Astrocyte (in vitro differentiated cells and primary cell): ENCODE data around the gene FAM168A. TPM values are rescaled to one million over a fixed set of nuclear protein-coding genes. Genes with fewer than 3 reads are reported as not detected.

ENCODE experiments used
- DNase-seq: peaks from one replicate; pipeline ENCODE4 v3.0.0-alpha.2; 2010; ENCODE audit warnings: low read depth
- FAIRE-seq: peaks from 2 replicates; lab custom pipeline; 2011; peaks lifted over from hg19 to GRCh38; lab: Jason Lieb, UNC
- H2AFZ ChIP-seq: 2 replicates; pipeline ENCODE4 v1.6.0; 2012; ENCODE audit warnings: low read depth, low read length, inconsistent platforms
- H3K27ac ChIP-seq: 2 replicates; pipeline ENCODE4 v1.5.1; 2011; ENCODE audit warnings: low read depth, low read length, inconsistent platforms
- H3K27me3 ChIP-seq: 2 replicates; pipeline ENCODE4 v1.6.0; 2011; ENCODE audit warnings: low read length, inconsistent platforms; ENCODE audit not compliant: insufficient read depth
- H3K36me3 ChIP-seq: 2 replicates; pipeline ENCODE4 v1.5.1; 2011; ENCODE audit warnings: low read length, inconsistent platforms; ENCODE audit not compliant: insufficient read depth
- H3K4me1 ChIP-seq: 2 replicates; pipeline ENCODE4 v1.5.1; 2011; ENCODE audit warnings: low read length, inconsistent platforms; ENCODE audit not compliant: insufficient read depth
- H3K4me2 ChIP-seq: 2 replicates; pipeline ENCODE4 v1.6.0; 2012; ENCODE audit warnings: low read length, inconsistent platforms
- H3K4me3 ChIP-seq: 2 replicates; pipeline ENCODE4 v1.5.1; 2011; ENCODE audit warnings: low read depth, mild to moderate bottlenecking, low read length, inconsistent platforms; ENCODE audit not compliant: insufficient read depth
- H3K79me2 ChIP-seq: 2 replicates; pipeline ENCODE4 v1.6.0; 2012; ENCODE audit warnings: mild to moderate bottlenecking, low read length, inconsistent platforms; ENCODE audit not compliant: insufficient read depth
- H3K9ac ChIP-seq: 2 replicates; pipeline ENCODE4 v1.6.0; 2012; ENCODE audit warnings: mild to moderate bottlenecking, low read length, inconsistent platforms
- H3K9me3 ChIP-seq: 2 replicates; pipeline ENCODE4 v1.5.1; 2012; ENCODE audit warnings: low read depth, mild to moderate bottlenecking, low read length, inconsistent platforms; ENCODE audit not compliant: insufficient read depth
- H4K20me1 ChIP-seq: 2 replicates; pipeline ENCODE4 v1.6.0; 2012; ENCODE audit warnings: low read length, inconsistent platforms; ENCODE audit not compliant: insufficient read depth
- H3K27ac Mint-ChIP-seq: one replicate; pipeline ENCODE4 v1.8.0; 2021; ENCODE audit warnings: mild to moderate bottlenecking, mixed read lengths; ENCODE audit not compliant: unreplicated experiment
- H3K27me3 Mint-ChIP-seq: one replicate; pipeline ENCODE4 v1.8.0; 2021; ENCODE audit warnings: low read depth, mixed read lengths; ENCODE audit not compliant: unreplicated experiment
- H3K36me3 Mint-ChIP-seq: one replicate; pipeline ENCODE4 v1.8.0; 2021; ENCODE audit warnings: low read depth, mixed read lengths; ENCODE audit not compliant: unreplicated experiment
- H3K4me1 Mint-ChIP-seq: one replicate; pipeline ENCODE4 v1.8.0; 2021; ENCODE audit warnings: low read depth, mixed read lengths; ENCODE audit not compliant: unreplicated experiment
- H3K4me3 Mint-ChIP-seq: one replicate; pipeline ENCODE4 v1.8.0; 2021; ENCODE audit warnings: mild to moderate bottlenecking, moderate library complexity, mixed read lengths; ENCODE audit not compliant: unreplicated experiment
- H3K9me3 Mint-ChIP-seq: one replicate; pipeline ENCODE4 v1.8.0; 2021; ENCODE audit warnings: mild to moderate bottlenecking, mixed read lengths; ENCODE audit not compliant: unreplicated experiment
- CTCF ChIP-seq: IDR thresholded peaks from 2 replicates; pipeline ENCODE4 v1.5.1; 2011; ENCODE audit warnings: low read depth, mild to moderate bottlenecking, inconsistent platforms, low read length, moderate library complexity; ENCODE audit not compliant: insufficient read depth
- EZH2 ChIP-seq: IDR thresholded peaks from 2 replicates; pipeline ENCODE4 v1.6.1; 2012; ENCODE audit warnings: mild to moderate bottlenecking, low read length, inconsistent platforms; ENCODE audit not compliant: insufficient read depth
- total RNA-seq: library from RNA; stranded (reverse); gene quantifications from 2 replicates; pipeline ENCODE4 v1.2.1, GENCODE V29; 2021

Gene FAM168A
- total RNA-seq, 1 donor from 2014 or later: 44.8 TPM

DNA sequence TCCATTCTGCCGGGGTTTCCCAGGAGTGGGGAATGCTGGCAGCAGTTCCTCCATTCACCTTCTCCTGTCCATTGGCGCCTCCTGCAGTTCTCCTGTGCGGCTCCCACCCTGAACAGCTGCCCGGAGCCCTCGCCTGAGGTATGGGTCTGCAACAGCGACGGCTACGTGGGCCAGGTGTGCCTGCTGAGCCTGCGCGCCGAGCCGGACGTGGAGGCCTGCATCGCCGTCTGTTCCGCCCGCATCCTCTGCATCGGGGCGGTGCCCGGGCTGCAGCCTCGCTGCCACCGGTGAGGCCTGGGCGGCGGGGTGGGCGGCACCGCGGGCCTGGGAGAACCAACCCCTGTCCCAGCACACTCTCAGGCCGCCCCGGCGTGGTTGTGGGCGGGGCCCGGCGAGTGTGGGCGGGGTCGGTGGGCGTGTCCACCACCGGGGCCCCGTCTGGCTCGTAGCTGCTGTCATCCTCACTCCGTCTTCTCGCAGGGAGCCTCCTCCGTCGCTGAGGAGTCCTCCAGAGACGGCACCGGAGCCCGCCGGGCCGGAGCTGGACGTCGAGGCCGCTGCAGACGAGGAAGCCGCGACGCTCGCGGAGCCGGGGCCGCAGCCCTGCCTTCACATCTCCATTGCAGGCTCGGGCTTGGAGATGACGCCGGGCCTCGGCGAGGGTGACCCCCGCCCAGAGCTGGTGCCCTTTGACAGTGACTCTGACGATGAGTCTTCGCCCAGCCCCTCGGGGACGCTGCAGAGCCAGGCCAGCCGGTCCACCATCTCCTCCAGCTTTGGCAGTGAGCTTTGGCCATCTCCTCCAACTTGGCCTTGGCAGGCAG is 235.7 kb downstream of the FAM168A start:
- Histone ChIP-seq H3K9ac (no peak overlapping the region), H4K20me1 (peaks cover 27% of the 10 kb centered on the region), H3K9me3 (no peaks in the 10 kb centered on the region), H2AFZ (no peak overlapping the region), H3K4me1 (no peaks in the 10 kb centered on the region), H3K4me3 (no peak overlapping the region), H3K36me3 (peaks cover 40% of the 10 kb centered on the region), H3K27ac (no peak overlapping the region), H3K79me2 (no peaks in the 10 kb centered on the region), H3K4me2 (no peak overlapping the region), H3K27me3 (no peaks in the 10 kb centered on the region)
- Mint-ChIP-seq H3K27me3 (no peaks in the 10 kb centered on the region), H3K36me3 (peaks cover 22% of the 10 kb centered on the region), H3K9me3 (no peaks in the 10 kb centered on the region), H3K4me3 (no peak overlapping the region), H3K27ac (no peak overlapping the region), H3K4me1 (no peaks in the 10 kb centered on the region)
- FAIRE-seq (no peak), DNase-seq (no peak)
- TF ChIP-seq CTCF (no peak), EZH2 (no peak)

- Histone ChIP-seq H3K79me2 (no peaks in the 10 kb centered on the region), H2AFZ (no peak overlapping the region), H3K4me1 (no peaks in the 10 kb centered on the region), H3K4me2 (no peak overlapping the region), H3K27ac (no peak overlapping the region), H3K4me3 (no peak overlapping the region), H3K27me3 (no peaks in the 10 kb centered on the region), H3K9ac (no peak overlapping the region), H3K9me3 (no peaks in the 10 kb centered on the region), H3K36me3 (peaks cover 33% of the 10 kb centered on the region), H4K20me1 (peaks cover 31% of the 10 kb centered on the region)
- no peaks in the 10 kb centered on the region for H3K27me3 Mint-ChIP-seq
- peaks cover 20% of the 10 kb centered on the region for H3K36me3 Mint-ChIP-seq
- DNase-seq (no peak), FAIRE-seq (no peak)
- no peak overlapping the region for H3K4me3 Mint-ChIP-seq
- H3K27ac Mint-ChIP-seq: no peak overlapping the region
- H3K9me3 Mint-ChIP-seq: no peaks in the 10 kb centered on the region
- TF ChIP-seq CTCF (no peak), EZH2 (no peak)
- no peaks in the 10 kb centered on the region for H3K4me1 Mint-ChIP-seq
Observed at GRCh38 chr11:73360743-73361369, 237.1 kb downstream of the FAM168A start.
